SH-SY5Y (cell line): ENCODE data around the gene CDH8.

Source experiments
- GATA2 ChIP-seq: IDR thresholded peaks from 2 replicates; pipeline ENCODE4 v1.6.1; 2011; ENCODE audit warnings: mild to moderate bottlenecking, low read depth, low read length
- GATA3 ChIP-seq: IDR thresholded peaks from 2 replicates; pipeline ENCODE4 v1.6.1; 2011; ENCODE audit warnings: low read depth, mild to moderate bottlenecking, low read length, moderate library complexity

The CDH8 gene

DNA sequence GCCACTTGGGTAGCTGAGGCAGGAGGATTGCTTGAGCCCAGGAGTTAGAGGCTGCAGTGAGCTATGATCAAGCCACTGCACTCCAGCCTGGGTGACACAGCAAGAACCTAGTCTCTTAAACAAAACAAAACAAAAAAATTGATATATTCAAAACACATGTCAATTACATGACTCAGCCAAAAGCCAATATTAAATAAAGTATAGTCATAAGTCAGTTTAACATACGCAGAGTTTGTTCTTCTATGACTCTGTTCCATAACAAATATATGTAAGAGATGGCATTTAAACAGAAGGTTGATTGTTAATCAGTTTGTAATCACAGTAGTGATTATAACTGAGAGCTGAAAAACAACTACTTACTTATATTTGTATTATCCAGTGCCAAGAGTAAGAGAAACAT lies 106.5 kb downstream of the CDH8 start:
- TF ChIP-seq GATA3 (no peak), GATA2 (no peak)

DNA sequence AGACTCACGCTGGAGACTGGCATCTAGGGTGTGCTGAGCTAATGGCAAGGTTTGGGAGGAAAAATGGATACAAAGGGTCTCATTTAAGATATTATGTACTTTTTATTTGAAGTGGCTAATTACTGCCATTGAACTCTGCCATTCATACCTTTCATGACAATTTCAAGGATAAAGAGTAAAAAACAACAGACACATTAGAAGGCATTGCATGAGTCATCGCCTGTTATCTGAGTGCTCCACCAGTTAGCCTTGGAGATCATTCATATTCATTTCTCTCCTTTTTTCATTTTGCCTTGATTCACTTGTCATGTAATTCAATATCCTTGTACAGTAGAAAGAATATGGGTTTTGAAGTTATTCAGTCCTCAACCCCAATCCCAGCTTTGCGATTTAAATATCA lies 109.5 kb downstream of the CDH8 start:
- no peak for TF ChIP-seq GATA2
- TF ChIP-seq GATA3, result no peak

DNA sequence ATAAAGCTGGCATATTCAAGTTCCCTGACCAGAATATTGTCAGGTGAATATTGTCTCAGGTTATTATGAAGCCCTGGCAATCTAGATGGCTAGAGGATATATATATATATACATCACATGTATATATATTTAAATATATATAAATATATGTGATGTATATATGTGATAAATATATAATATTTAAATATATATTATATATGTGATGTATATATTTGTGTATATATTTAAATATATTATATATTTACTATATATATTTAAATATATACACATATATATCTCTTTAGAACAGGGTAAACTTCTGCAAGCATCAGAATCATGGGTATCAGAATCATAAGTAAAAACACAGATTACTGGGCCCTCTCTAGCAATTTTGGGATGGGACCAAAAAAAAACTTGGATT lies 112.6 kb downstream of the CDH8 start:
- no peak for TF ChIP-seq GATA3
- TF ChIP-seq GATA2, result no peak

DNA sequence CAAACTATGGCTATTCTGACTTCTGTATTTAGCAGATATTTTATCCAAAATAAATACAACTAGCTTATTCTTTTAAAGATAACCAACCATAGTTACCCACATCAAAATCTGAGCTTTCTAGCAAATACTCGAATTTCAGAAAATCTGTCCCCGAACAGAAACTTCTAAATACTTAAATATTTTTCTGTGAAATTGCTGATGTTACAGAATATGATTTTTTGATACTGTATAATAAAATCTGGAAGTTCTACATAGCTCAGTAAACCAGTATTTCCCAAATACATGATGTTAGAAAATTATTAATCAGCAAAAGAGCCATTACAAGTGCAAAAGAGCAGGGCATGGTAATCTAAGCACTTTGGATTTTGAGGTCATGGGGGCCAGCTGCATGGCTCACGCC lies 114.9 kb downstream of the CDH8 start:
- TF ChIP-seq GATA2, result no peak
- TF ChIP-seq GATA3, result no peak

DNA sequence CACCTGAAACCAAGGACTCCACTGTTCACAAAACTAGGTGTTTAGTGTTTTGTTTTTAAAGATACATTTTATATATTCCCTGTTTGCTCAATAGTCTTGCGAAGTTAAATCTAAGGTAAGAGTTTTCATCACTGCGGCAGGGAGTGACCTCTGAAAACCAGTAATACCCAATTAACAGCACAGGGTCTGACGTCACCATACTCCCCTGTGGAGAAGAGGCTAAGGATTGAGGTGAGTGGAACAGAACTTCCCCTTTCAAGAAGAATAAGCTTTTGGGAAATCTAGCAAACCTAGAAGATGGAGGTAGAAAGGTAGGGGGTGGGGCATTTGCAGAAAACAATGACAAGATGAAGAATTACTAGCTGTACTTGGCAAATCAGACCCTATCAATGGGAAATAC lies 120.7 kb downstream of the CDH8 start:
- no peak for TF ChIP-seq GATA3
- TF ChIP-seq GATA2, result no peak

DNA sequence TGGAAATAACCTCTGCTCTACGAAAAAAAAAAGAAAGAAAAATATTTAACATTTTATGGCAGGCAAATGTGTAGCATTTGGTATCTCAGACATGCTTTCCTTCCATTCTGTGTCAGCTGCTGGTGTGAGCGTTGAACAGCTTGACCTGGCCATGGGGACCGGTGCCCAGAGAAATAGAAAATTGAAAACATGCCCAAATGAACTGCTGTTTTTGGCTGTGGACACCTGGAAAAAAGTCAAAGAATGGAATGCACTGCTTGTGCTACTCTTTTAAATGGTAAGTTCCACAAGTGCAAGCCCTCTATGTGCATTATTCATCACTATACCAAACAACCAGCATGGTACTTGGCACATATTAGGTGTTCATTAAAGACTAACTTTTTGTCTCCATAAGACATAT lies 127.2 kb downstream of the CDH8 start:
- TF ChIP-seq GATA2, result no peak
- TF ChIP-seq GATA3, result no peak

DNA sequence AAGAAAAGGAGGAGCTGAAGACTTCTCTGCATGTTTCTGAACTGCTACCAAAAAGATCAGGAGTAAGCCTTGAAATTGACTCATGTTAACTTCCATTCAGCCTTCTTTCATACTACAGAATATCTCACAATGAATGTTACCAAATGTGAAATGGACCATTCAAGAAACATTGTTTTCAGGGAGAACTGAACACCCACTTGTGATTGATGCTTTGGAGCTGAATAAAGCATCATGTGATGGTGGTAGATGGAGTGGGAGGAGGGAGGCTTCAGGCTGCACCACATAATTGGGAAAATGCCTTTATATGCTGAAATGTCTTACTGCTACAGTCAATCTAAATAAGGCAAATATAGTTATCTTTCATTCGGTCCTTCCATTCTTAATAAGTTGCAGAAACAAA lies 127.8 kb downstream of the CDH8 start:
- no peak for TF ChIP-seq GATA3
- no peak for TF ChIP-seq GATA2

DNA sequence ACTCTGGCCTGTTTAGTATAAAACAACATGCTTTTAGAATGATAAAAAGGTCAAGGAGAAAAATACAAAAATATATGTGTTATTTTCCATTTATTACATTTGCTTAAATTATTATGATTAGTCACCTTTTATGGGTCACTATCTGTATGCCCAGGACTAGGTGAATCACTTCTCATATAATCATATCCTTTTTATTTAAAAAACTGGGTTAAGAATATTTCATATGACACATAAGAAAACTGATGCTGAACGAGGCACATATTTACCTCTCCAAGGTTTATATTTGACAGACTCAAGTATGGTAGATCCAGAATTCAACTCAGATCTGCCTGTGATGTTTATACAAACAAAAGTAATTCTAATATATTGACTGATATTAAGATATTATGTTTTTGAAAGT lies 134.5 kb downstream of the CDH8 start:
- TF ChIP-seq GATA3, result no peak
- TF ChIP-seq GATA2, result no peak

DNA sequence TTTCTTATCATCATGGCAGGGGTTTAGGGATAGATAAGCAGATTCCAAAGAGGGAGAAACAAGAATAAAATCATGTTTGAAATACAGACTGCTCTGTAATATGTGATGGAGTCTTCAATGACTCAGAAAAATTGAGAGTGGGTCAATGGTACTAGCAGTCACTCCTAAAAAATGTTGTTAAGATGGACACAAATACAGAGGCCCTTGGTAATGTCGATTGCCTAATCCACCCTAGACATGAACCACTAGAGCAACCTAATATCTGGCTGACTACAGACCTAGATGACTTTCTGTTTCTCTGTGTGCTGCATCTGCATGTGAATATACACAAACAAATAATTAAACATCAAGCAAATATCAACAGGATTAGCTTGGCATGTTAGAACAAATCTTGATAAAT lies 135.8 kb downstream of the CDH8 start:
- TF ChIP-seq GATA2 (no peak), GATA3 (no peak)

DNA sequence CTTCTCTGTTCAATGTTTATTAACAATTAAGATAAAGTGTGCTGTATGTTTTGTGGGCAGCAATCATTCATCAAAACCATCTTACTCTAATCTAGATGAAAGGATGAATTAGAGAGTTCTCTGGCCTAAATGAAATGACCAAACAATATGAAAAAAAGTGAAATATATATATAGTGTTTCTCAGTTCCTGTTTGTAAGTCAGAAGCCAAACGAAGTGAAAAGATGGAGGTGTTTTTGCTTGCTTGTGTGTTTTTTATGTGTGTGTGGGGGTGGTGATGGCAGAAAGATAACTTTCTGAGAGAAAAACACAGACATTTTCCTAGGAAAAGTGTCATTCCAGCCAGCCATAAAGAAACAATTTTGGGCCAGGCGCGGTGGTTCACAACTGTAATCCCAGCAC lies 138.6 kb downstream of the CDH8 start:
- TF ChIP-seq GATA3, result no peak

DNA sequence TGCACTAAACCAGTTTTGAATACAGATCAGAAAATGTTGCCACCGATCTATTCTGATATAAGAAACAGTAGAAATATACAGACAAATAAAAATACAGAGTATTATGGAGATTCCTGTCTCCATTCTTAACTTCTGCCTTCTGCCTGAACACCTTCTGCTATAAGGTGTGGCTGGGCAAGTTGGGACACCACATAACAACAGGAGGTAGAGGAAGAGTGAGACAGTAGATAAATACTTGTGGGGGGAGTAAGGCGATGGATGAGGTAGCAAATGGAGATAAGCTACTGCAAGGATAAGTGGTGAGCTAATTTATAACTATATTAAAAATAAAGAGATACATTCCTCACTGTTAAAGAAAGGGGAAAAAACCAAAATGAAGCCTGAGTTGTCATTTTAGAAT lies 143.7 kb downstream of the CDH8 start:
- TF ChIP-seq GATA3, result no peak
- TF ChIP-seq GATA2, result no peak

DNA sequence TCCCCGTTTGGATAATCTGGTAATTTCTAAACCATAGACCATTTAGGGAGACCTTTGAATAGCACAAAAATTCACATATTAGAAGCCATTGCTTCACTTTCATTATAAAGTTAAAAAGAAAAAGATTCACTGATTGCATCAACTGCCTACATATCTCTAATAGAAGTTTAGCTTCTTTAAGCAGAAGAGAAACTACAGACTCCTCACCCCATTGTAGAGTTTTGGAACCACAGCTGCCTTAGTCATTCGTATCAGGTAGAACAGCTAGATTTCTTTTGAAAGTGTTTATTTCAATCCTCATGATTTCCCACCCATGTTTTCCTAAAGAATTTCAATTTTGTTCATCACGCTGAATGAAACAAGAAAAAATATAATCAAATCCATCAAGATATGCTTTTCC lies 144.8 kb downstream of the CDH8 start:
- TF ChIP-seq GATA2 (no peak), GATA3 (no peak)

DNA sequence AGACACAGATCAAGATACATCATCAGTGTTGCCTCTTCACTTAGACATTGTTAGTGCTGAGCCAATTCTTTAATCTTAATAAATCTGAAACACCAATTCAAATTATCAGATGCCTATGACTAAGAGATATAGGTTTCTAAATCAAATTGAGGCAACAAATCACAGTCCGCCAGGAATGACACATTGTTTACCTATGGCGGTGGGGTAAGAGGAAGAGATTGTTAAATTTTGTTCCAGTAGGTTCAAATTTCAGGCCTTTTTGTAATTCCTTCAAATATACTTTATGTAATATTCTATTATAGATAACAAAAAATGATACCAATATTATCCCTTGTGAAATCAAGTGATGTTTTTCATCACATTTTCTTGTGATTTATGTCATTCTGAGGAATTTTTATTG lies 145.9 kb downstream of the CDH8 start:
- TF ChIP-seq GATA3 (no peak), GATA2 (no peak)

DNA sequence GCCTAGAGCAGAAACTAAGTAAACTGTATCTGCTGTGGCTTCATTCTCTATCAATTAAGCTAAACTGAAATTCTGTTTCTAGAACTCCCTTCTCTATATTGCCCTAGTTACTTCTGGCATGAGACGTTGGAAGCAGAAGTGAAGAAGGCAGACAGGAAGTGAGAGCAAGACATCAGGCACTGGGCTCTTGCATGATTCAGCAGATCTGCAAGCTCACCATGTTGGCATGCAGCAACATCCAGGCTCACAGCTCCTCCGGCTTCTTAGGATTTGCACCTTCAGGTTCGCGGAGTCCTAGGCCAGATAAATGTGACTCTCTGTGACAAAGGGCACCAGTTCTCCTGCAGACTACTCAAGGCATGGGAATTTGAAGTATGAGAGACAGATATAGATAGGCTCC lies 148.3 kb downstream of the CDH8 start:
- no peak for TF ChIP-seq GATA2
- no peak for TF ChIP-seq GATA3

DNA sequence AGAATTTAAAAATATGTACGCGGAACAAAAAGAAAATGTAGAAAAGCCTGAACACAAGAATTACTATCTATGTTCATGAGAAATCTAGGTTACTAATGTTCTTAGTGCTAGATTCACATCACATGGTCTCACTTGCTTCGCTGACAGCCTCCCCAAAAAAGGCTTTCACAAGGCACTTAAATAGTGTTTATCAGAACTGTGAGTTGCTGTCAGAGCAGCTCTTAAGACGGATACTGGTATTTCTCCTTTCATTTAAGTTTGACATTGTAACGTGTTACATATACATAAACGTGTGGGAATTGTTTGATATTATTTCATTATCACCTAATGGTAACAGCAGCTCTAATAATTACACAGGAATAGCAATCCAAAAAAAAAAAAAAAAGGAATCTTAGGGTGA lies 150.9 kb downstream of the CDH8 start:
- no peak for TF ChIP-seq GATA3
- TF ChIP-seq GATA2, result no peak

DNA sequence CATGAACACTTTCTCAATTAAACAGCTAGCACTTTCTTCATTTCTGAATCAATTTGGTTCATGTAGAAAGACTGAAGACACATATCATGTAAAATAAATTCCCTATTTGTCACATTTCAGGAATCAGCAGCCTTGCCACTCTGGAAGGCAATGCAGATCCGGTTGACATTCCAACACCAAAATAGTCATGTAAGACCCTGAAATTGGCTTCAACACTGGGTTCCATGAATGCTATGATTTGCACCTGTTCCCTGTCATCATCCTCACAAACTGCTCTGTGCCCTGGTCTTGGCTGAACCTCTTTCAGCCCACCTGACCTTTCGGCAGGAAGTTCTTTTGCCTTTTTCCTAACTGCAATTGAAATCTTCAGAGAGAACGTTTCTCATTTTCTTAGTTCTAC lies 156.9 kb downstream of the CDH8 start:
- TF ChIP-seq GATA2 (no peak), GATA3 (no peak)
